Mesenchymal stem cell (in vitro differentiated cells and primary cell): ENCODE data around the gene SDCCAG8.

Source experiments
- DNase-seq: peaks from one replicate; pipeline ENCODE4 v3.0.0-alpha.2; 2013
- H2AFZ ChIP-seq: one replicate; pipeline ENCODE4 v1.6.1; 2013; ENCODE audit warnings: low read depth, mild to moderate bottlenecking, control low read depth, inconsistent platforms, low read length, moderate library complexity
- H2AK5ac ChIP-seq: 2 replicates; pipeline ENCODE4 v1.6.1; 2013; ENCODE audit warnings: low read length, moderate library complexity, mild to moderate bottlenecking, inconsistent platforms; ENCODE audit not compliant: severe bottlenecking
- H2BK120ac ChIP-seq: one replicate; pipeline ENCODE4 v1.6.1; 2013; ENCODE audit warnings: low read depth, mild to moderate bottlenecking, inconsistent platforms, low read length, moderate library complexity
- H2BK12ac ChIP-seq, 2 experiments: one replicate each; pipeline ENCODE4 v1.6.1; 2013; ENCODE audit warnings: inconsistent platforms in 2 of 2, low read length in 2 of 2, mild to moderate bottlenecking in 2 of 2, moderate library complexity in 2 of 2, control low read depth in 1 of 2
- H2BK15ac ChIP-seq: one replicate; pipeline ENCODE4 v1.6.1; 2013; ENCODE audit warnings: mild to moderate bottlenecking, low read depth, inconsistent platforms; ENCODE audit not compliant: poor library complexity, severe bottlenecking
- H2BK5ac ChIP-seq: 2 replicates; pipeline ENCODE4 v1.6.1; 2013; ENCODE audit warnings: low read depth, mild to moderate bottlenecking, low read length, control low read depth, inconsistent platforms; ENCODE audit not compliant: poor library complexity, severe bottlenecking
- H3K14ac ChIP-seq, 2 experiments: one replicate each; pipeline ENCODE4 v1.6.1; 2013; ENCODE audit warnings: inconsistent platforms in 2 of 2, low read length in 2 of 2, control low read depth in 1 of 2, mild to moderate bottlenecking in 1 of 2, moderate library complexity in 1 of 2
- H3K18ac ChIP-seq, 2 experiments: one replicate each; pipeline ENCODE4 v1.6.1; 2013; ENCODE audit warnings: inconsistent platforms in 2 of 2, low read length in 2 of 2, control low read depth in 1 of 2, low read depth in 1 of 2, mild to moderate bottlenecking in 1 of 2
- H3K23ac ChIP-seq, 2 experiments: one replicate each; pipeline ENCODE4 v1.6.1; 2013; ENCODE audit warnings: inconsistent platforms in 2 of 2, low read length in 2 of 2, mild to moderate bottlenecking in 2 of 2, moderate library complexity in 2 of 2, control low read depth in 1 of 2
- H3K27ac ChIP-seq: 2 replicates; pipeline ENCODE4 v1.5.1; 2013; ENCODE audit warnings: mild to moderate bottlenecking, moderate library complexity, low read length, control low read depth, inconsistent platforms; ENCODE audit not compliant: poor library complexity, severe bottlenecking
- H3K27me3 ChIP-seq, 2 experiments: 2 replicates each; pipeline versions ENCODE4 v1.6.1 to v1.7.0; 2013; ENCODE audit warnings: low read length in 2 of 2, mild to moderate bottlenecking in 2 of 2, moderate library complexity in 2 of 2, control low read depth in 1 of 2, inconsistent platforms in 1 of 2; ENCODE audit not compliant: control insufficient read depth in 1 of 2, insufficient read depth in 1 of 2
- H3K36me3 ChIP-seq, 2 experiments: 2 replicates each; pipeline versions ENCODE4 v1.6.1 to v1.7.0; 2013; ENCODE audit warnings: low read length in 2 of 2, control low read depth in 1 of 2, inconsistent platforms in 1 of 2, low read depth in 1 of 2, mild to moderate bottlenecking in 1 of 2; ENCODE audit not compliant: insufficient read depth in 2 of 2, control insufficient read depth in 1 of 2
- H3K4ac ChIP-seq, 2 experiments: one replicate each; pipeline ENCODE4 v1.6.1; 2013; ENCODE audit warnings: inconsistent platforms in 2 of 2, low read length in 2 of 2, mild to moderate bottlenecking in 2 of 2, moderate library complexity in 2 of 2, control low read depth in 1 of 2, low read depth in 1 of 2
- H3K4me1 ChIP-seq: 2 replicates; pipeline ENCODE4 v1.6.1; 2013; ENCODE audit warnings: low read depth, low read length, control low read depth; ENCODE audit not compliant: control insufficient read depth, insufficient read depth
- H3K4me2 ChIP-seq: 2 replicates; pipeline ENCODE4 v1.6.1; 2013; ENCODE audit warnings: low read length, mild to moderate bottlenecking, inconsistent platforms; ENCODE audit not compliant: poor library complexity, severe bottlenecking
- H3K4me3 ChIP-seq, 2 experiments: 2 replicates each; pipeline versions ENCODE4 v1.5.1 to v1.7.0; 2013; ENCODE audit warnings: low read length in 2 of 2, mild to moderate bottlenecking in 2 of 2, control low read depth in 1 of 2, low read depth in 1 of 2; ENCODE audit not compliant: insufficient read depth in 1 of 2
- H3K79me1 ChIP-seq: replicated peaks from 2 replicates; pipeline ENCODE4 v1.6.1; 2013; ENCODE audit warnings: mild to moderate bottlenecking, control low read depth, low read length, inconsistent platforms; ENCODE audit not compliant: poor library complexity, severe bottlenecking
- H3K9ac ChIP-seq: 2 replicates; pipeline ENCODE4 v1.7.0; 2013; ENCODE audit warnings: mild to moderate bottlenecking, low read length, moderate library complexity
- H3K9me3 ChIP-seq: 2 replicates; pipeline ENCODE4 v1.7.0; 2013; ENCODE audit warnings: mild to moderate bottlenecking, low read length; ENCODE audit not compliant: control insufficient read depth
- H4K8ac ChIP-seq: one replicate; pipeline ENCODE4 v1.6.1; 2013; ENCODE audit warnings: inconsistent platforms, mild to moderate bottlenecking, low read length, moderate library complexity
- H4K91ac ChIP-seq: one replicate; pipeline ENCODE4 v1.6.1; 2013; ENCODE audit warnings: mild to moderate bottlenecking, low read length, inconsistent platforms
- WGBS: methylation state at CpG from one replicate; pipeline ENCODE4 v1.1.7; 2013; ENCODE audit warnings: mixed read lengths; 5-methylcytosine and 5-hydroxymethylcytosine counted together

The SDCCAG8 gene

DNA sequence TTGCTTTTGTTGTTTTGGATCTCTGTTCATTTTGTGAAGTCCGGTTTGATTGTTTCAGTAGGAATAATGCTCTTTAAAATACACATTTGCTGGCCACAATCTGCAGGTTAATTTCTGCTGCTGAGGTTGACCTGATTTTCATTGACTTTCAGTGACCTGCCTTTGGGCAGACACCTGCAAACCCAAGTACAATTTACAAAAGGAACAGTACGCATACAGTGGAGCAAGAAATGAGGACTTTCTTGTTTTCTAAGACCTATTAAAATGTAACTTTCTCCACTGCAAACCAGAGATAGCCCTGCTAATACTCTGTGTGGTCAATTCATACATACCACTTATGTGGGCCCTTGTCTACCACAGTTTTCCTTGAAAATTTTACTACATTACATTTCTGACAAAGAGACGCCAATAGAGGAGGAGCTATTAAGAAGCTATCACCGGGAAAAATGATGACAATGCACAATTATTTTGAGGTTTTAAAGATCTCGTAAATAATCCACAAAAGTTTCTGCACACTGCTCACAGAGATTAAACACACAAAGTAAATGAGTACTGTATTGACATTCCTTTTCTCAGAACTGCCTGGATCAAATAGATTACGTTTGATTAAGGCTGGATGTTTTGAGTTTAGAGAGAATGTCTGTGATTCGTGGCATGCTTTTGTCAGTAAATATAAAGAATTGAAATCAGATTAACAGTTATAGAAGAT lies 141.9 kb downstream of the SDCCAG8 start:
- Histone ChIP-seq H2BK5ac (no peak overlapping the region), H2BK12ac (no peak overlapping the region), H3K4me3 (no peak overlapping the region), H4K8ac (no peak overlapping the region), H2AK5ac (no peak overlapping the region), H3K9me3 (no peaks in the 10 kb centered on the region), H3K14ac (no peak overlapping the region), H3K79me1 (peaks cover 3% of the 10 kb centered on the region), H2AFZ (no peak overlapping the region), H2BK120ac (no peak overlapping the region), H3K36me3 (peaks cover 3 to 73% of the 10 kb centered on the region in 2 experiments), H3K4me1 (no peaks in the 10 kb centered on the region), H3K4me2 (no peak overlapping the region), H3K27me3 (no peaks in the 10 kb centered on the region), H3K18ac (no peak overlapping the region), H3K23ac (no peak overlapping the region), H3K4ac (no peak overlapping the region), H3K9ac (no peak overlapping the region), H4K91ac (no peak overlapping the region), H2BK15ac (no peak overlapping the region), H3K27ac (no peak overlapping the region)
- DNase-seq: no peak
- WGBS: 95% methylated on average over 7 of the region's 7 CpGs

- WGBS: 99% methylated on average over 15 of the region's 15 CpGs
- H3K23ac ChIP-seq: no peak overlapping the region
- H3K4ac ChIP-seq: no peak overlapping the region
- H3K9ac ChIP-seq: no peak overlapping the region
- no peak overlapping the region for H3K18ac ChIP-seq
- no peak overlapping the region for H2BK12ac ChIP-seq
- no peak overlapping the region for H4K91ac ChIP-seq
- no peak overlapping the region for H2AFZ ChIP-seq
- H3K27me3 ChIP-seq: no peaks in the 10 kb centered on the region
- no peak overlapping the region for H3K27ac ChIP-seq
- no peak overlapping the region for H3K14ac ChIP-seq
- no peaks in the 10 kb centered on the region for H3K4me1 ChIP-seq
- no peaks in the 10 kb centered on the region for H3K9me3 ChIP-seq
- peaks cover 9 to 80% of the 10 kb centered on the region in 2 experiments for H3K36me3 ChIP-seq
- H2BK15ac ChIP-seq: no peak overlapping the region
- no peak overlapping the region for H3K4me3 ChIP-seq
- peaks cover 9% of the 10 kb centered on the region for H3K79me1 ChIP-seq
- H4K8ac ChIP-seq: no peak overlapping the region
- no peak overlapping the region for H3K4me2 ChIP-seq
- H2AK5ac ChIP-seq: no peak overlapping the region
- no peak overlapping the region for H2BK120ac ChIP-seq
- no peak for DNase-seq
- H2BK5ac ChIP-seq: no peak overlapping the region
Measured at GRCh38 chr1:243399561-243400155, 143.8 kb downstream of the SDCCAG8 start.

DNA sequence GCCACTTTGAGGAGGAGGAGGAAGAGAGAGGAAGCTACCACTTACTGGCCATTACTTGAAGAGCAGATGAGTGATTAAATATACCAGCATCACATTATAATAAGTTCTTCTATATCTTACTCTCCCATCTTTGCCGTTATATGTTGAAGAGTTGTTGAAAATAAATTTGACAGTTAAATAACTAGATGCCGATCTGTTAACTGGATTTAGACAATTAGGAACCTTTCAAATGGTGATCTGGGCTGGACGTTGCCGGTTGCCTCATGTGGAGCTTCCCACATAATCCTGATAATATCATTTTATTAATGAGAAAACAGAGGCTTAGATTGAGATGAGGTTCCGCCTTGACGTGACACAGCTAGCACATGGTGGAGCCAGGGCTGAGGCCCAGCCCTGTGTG lies 147.0 kb downstream of the SDCCAG8 start:
- Histone ChIP-seq H3K4me2 (no peak overlapping the region), H2AK5ac (no peak overlapping the region), H3K36me3 (peaks cover 9 to 66% of the 10 kb centered on the region in 2 experiments), H2BK120ac (no peak overlapping the region), H3K23ac (no peak overlapping the region), H2BK15ac (no peak overlapping the region), H3K79me1 (peaks cover 9% of the 10 kb centered on the region), H3K9ac (no peak overlapping the region), H2BK12ac (no peak overlapping the region), H4K91ac (no peak overlapping the region), H3K4ac (no peak overlapping the region), H3K4me3 (no peak overlapping the region), H3K4me1 (no peaks in the 10 kb centered on the region), H3K9me3 (no peaks in the 10 kb centered on the region), H3K18ac (no peak overlapping the region), H3K27ac (no peak overlapping the region), H3K27me3 (no peaks in the 10 kb centered on the region), H4K8ac (no peak overlapping the region), H2AFZ (no peak overlapping the region), H2BK5ac (no peak overlapping the region), H3K14ac (no peak overlapping the region)
- WGBS: over 99% methylated on average over 4 of the region's 6 CpGs
- no peak for DNase-seq

DNA sequence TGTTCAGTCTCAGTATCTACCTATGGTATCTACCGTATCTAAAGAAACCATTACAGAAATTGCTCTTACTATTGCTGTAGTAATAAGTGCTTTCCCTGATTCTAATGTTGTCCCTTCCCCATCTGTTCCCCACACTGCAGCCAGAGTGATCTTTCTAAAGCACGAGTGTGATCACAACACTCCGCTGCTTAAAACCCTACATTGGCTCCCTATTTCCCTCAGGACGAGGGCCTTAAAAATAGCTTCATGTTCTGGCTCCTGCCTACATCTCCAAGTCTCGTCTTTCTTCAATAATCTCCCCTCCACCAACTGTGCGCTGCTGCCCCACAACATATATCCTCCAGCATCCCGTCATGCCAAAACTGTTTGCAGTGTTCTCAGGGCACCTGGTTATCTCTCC lies 150.6 kb downstream of the SDCCAG8 start:
- Histone ChIP-seq H3K4me3 (no peak overlapping the region), H3K4me1 (no peaks in the 10 kb centered on the region), H3K4ac (no peak overlapping the region), H3K9me3 (no peaks in the 10 kb centered on the region), H2BK15ac (no peak overlapping the region), H3K27ac (no peak overlapping the region), H3K9ac (no peak overlapping the region), H4K8ac (no peak overlapping the region), H2BK120ac (no peak overlapping the region), H2BK12ac (no peak overlapping the region), H2BK5ac (no peak overlapping the region), H2AFZ (no peak overlapping the region), H3K23ac (no peak overlapping the region), H2AK5ac (no peak overlapping the region), H3K27me3 (no peaks in the 10 kb centered on the region), H3K14ac (no peak overlapping the region), H3K18ac (no peak overlapping the region), H3K36me3 (peaks cover 6 to 72% of the 10 kb centered on the region in 2 experiments), H3K79me1 (peaks cover 10% of the 10 kb centered on the region), H3K4me2 (no peak overlapping the region), H4K91ac (no peak overlapping the region)
- 93% methylated on average over 7 of the region's 7 CpGs for WGBS
- DNase-seq: no peak
